ENCODE measurements around the gene ABCG1.

The ABCG1 gene

GRCh38 chr21:42314616-42315295, 95.8 kb downstream of the ABCG1 start:
- TF ChIP-seq, protein P1, sequence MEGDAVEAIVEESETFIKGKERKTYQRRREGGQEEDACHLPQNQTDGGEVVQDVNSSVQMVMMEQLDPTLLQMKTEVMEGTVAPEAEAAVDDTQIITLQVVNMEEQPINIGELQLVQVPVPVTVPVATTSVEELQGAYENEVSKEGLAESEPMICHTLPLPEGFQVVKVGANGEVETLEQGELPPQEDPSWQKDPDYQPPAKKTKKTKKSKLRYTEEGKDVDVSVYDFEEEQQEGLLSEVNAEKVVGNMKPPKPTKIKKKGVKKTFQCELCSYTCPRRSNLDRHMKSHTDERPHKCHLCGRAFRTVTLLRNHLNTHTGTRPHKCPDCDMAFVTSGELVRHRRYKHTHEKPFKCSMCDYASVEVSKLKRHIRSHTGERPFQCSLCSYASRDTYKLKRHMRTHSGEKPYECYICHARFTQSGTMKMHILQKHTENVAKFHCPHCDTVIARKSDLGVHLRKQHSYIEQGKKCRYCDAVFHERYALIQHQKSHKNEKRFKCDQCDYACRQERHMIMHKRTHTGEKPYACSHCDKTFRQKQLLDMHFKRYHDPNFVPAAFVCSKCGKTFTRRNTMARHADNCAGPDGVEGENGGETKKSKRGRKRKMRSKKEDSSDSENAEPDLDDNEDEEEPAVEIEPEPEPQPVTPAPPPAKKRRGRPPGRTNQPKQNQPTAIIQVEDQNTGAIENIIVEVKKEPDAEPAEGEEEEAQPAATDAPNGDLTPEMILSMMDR (IDR thresholded peaks at IDR 0.05; ENCODE audit: low read depth, low read length) = no peak

GRCh38 chr21:42315296-42315891, 96.5 kb downstream of the ABCG1 start, which contains the start of gene TFF3:
TFF3 (minus strand) TSS chr21:42315409; CDS start chr21:42315374, 35 bp downstream.
- no peaks in the 10 kb centered on the region for H3K4me1 ChIP-seq
- H3K27me3 ChIP-seq = no peaks in the 10 kb centered on the region
- H3K9me3 ChIP-seq = no peaks in the 10 kb centered on the region
- no peaks in the 10 kb centered on the region for H3K36me3 ChIP-seq
- H3K4me3 ChIP-seq (ENCODE audit: low read depth, low read length) = no peak within 1 kb of the TSS
- no peak for DNase-seq
- TF ChIP-seq, protein P1 (IDR thresholded peaks at IDR 0.05; ENCODE audit: low read depth, low read length) = no peak

More at GRCh38 chr21:42314616-42315295, 95.8 kb downstream of the ABCG1 start:
- no peaks in the 10 kb centered on the region for H3K36me3 ChIP-seq
- H3K27me3 ChIP-seq = no peaks in the 10 kb centered on the region
- no peak for DNase-seq
- no peaks in the 10 kb centered on the region for H3K4me1 ChIP-seq
- no peak overlapping the region for H3K4me3 ChIP-seq (ENCODE audit: low read depth, low read length)
- no peaks in the 10 kb centered on the region for H3K9me3 ChIP-seq

- Histone ChIP-seq H3K4me3 (ENCODE audit: low read depth, low read length) (no peak overlapping the region), H3K27me3 (no peaks in the 10 kb centered on the region), H3K4me1 (no peaks in the 10 kb centered on the region), H3K36me3 (no peaks in the 10 kb centered on the region), H3K9me3 (no peaks in the 10 kb centered on the region)
- TF ChIP-seq, protein P1 (IDR thresholded peaks at IDR 0.05; ENCODE audit: low read depth, low read length) = no peak
- DNase-seq = no peak
Measured at GRCh38 chr21:42316891-42317290, 98.0 kb downstream of the ABCG1 start.

DNA sequence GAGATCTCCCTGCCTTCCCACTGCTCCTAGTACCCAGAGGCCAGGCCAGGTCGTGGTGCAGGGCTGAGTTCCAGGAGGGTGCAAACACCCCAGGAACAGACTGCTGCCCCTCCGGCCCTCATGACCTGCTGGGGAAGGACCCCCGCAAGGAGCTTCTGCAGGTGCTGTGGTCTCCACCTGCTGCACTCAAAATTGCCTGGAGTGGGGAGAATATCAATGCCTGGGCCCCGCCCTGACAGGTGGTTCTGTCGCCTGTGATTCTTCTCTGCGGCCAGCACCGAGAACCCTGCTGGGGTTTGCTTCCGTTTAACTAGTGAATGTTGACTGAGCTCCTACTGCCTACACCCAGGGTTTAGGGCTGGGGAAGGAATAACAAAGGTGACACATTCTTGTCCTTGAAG, 98.4 kb downstream of the ABCG1 start:
- no peak for DNase-seq
- Histone ChIP-seq H3K27me3 (no peaks in the 10 kb centered on the region), H3K36me3 (no peaks in the 10 kb centered on the region), H3K4me3 (ENCODE audit: low read depth, low read length) (no peak overlapping the region), H3K4me1 (no peaks in the 10 kb centered on the region), H3K9me3 (no peaks in the 10 kb centered on the region)
- TF ChIP-seq, protein P1 (IDR thresholded peaks at IDR 0.05; ENCODE audit: low read depth, low read length) = no peak

DNA sequence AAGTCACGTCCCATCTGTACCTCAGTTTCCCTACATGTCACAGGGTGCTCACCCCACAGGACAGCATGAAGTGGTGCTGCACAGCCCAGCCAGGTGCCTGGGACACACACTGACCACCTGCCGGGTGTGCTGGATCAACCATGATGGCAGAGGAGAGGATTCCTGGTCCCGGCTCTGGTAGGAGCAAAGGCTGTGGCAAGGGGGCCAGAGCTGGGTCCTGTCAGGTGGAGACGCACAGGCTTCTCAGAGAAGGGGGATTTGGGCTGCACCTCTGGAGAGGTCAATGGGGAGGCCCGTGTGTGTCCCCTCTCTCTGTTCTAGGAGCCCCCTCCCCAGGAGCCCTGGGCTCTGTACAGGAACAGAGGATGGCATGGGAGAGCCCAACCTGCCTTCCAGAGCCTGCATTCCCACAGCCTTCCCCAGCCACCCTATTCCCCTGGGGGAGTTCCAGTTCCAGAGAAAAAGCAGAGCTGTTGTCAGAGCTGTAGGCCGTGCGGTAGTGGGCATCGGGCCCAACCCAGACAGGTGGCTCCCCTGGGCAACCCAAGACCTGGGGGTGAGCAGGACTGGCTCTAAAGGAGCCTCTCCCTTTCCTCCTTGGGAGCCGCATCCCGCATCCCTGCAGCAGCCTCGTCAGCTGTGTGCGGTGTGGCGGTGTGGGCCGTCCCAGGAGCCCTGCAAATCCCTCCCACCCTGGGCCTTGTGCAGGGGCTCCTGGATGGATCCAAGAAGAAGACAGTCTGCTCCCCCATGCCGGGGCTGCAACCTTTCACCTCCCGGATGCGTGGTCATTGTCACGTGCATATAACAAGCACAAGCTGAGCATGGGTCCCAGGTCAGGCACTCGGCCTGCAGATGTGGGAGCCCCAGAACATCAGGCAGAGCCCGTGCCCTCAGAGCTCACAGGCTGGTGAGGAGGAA, 99.1 kb downstream of the ABCG1 start:
- Histone ChIP-seq H3K9me3 (no peaks in the 10 kb centered on the region), H3K36me3 (no peaks in the 10 kb centered on the region), H3K27me3 (peaks cover under 1% of the 10 kb centered on the region; the same call in 1 of the 2 replicates), H3K4me1 (no peaks in the 10 kb centered on the region), H3K4me3 (ENCODE audit: low read depth, low read length) (no peak overlapping the region)
- TF ChIP-seq, protein P1 (IDR thresholded peaks at IDR 0.05; ENCODE audit: low read depth, low read length) = no peak
- no peak for DNase-seq

Data from BE2C (cell line).